GM11168 (cell line): ENCODE data around the gene BICD2.

Experiments used
- in situ Hi-C: fragments of 300-500 bp; cut with MboI; formaldehyde crosslinking; loops from one replicate; pipeline ENCODE4 v1.12.0; 2022; ENCODE audit warnings: low sequenced_read_pairs; ENCODE audit not compliant: unreplicated experiment

The BICD2 gene

DNA sequence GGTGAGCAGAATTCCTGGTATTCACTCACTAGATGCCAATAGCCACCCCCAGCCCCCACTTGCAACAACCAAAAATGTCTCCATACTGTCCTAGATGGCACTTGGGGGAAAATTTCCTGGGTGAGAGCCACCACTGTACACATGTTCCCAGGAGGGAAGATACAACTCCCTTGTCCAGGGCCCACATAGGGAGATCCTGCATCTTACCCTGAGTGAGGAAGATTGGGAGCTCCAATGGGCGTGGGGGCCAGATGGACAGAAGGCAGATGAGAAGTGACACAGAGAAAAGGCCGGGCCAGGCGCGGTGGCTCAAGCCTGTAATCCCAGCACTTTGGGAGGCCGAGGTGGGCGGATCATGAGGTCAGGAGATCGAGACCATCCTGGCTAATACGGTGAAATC is 82.4 kb downstream of the BICD2 start:
- in situ Hi-C loops: no loop called here

DNA sequence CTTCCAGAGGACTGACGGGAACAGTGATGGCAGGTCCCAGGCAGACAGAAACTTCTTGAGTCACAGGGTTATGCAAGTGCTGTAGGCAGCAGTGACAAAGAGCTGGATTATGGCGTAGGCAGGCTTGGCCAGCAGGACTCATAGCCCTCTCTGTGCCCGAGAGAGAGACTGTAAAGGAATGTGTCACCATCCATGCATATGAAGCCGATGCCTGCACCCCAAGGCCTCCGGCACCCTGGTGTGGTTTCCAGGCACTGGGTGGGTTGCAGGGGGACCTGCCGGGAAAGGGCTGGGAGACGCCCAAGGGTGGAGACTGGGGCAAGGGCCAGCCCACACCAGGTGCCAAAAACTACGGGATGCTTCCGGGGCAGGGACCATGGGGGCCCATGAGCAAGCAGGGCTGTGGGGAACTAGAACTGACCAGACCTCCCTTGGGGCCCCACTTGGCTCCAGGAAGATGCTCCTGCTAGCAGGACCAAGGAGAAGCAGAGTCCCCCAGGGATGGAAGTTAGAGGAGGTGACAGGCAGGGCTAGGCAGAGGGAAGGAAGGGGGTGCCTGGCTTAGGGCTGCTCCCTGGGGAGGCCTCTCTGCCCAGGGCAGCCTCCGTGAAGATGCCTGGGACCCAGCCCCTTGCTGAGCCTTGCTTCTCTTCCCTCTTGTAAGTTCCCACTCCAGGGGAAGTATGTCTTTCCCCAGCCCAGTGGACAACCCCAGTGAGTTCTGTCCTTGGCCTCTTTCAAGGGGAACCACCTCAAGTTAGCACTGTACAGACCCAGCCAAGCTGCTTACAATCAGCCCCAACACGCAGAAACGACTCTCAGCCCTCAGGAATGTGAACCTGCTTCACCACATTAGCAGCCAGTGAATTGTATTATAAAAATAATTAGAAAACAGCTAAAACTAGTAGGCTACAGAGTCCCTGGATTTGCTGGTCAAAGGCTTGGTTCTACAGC is 84.2 kb downstream of the BICD2 start:
- in situ Hi-C loops: no loop called here

DNA sequence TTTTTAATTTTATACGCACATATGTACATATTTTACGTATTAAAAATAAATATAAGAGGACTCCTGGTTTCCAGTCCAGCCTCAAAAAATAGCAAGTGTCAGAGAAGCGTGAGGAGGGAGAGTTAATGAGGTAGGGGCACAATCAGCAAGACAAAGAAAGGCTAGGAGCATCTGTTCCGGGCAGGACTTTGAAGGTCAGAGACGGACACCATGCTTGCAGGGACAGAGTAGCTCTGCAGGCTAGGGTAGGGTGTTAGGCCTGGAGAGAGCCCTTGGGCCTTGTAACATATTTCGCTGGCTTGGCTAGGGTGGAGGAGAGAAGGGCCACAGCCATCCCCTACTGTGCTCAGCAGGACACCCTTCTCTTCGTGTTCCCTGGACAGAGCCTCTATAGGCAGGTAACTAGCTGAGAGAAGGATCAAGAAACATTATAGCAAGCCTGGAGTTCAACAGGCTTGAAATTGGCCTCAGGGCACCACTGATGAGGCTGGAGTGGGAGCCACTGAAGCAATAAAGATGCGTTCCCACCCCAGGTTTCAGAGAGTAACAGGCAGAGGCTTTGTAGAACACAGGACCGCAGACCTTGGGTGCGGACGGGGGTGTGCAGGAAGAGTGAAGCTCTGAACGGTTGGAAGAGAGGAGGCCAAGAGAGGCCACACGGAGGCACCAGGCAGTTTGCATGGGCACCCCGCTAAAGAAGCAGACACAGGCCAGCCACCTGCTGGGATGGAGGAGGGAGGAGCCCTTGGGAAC is 85.0 kb downstream of the BICD2 start:
- in situ Hi-C loops: no loop called here

DNA sequence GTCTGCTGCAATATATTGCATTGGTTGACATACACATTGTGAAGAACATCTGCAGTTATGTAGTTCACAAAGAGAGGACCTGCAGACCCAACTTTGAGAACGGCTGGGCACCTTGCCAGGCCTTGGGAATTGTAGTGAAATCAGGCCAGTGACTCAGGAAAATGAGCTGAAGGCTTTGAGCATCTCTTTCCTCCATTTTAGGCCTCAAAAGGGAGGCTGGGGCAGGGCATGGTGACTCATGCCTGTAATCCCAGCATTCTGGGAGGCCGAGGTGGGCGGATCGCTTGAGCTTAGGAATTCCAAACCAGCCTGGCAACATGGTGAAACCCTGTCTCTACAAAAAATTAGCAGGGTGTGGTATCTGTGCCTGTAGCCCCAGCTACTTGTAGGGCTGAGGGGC is 93.3 kb downstream of the BICD2 start:
- in situ Hi-C loops: no loop called here

DNA sequence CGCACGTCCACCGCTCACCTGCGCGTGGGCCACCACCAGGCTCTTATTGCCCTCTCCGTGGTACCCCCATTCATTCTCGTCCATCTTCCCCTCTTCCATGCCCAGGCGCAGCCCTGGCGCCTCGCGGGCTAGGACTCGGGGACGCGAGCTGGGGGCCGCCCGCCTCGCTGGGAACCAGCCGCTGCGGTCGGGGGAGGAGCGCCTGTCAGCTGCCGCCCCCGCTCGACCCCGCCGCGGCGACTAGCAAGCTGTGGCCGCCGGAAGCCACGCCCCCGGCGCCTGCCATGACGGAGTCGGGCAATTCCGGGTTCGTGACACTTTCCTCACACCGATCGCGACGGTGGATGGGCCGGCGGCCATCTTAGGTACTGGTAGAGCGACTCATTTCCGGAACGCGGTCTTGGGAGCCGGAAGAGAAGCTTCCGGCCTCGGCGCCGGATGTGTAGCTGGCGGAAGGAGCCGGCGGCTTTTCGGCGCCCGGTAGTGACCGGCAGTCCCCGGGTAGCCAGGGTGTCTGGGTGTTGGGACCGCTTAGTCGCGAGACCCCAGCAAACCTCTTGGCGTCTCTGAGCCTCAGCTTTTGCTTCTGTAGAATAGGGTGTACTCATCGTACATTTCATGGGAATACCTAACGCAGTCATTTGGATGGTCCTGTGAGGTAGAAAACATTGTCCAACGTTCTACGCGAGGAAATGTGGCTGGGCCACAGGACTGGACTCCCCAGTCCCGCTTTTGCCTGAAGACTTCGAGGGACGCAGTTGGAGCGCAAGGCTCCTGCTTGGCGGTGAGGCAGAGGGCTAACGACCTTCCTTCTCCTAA is 94.5 kb downstream of the BICD2 start, which contains the start of gene IPPK:
IPPK (minus strand) TSS at position 242 of the 819 bp plus-strand sequence; CDS start at position 99, 143 bp downstream.
- in situ Hi-C loops: no loop called here

DNA sequence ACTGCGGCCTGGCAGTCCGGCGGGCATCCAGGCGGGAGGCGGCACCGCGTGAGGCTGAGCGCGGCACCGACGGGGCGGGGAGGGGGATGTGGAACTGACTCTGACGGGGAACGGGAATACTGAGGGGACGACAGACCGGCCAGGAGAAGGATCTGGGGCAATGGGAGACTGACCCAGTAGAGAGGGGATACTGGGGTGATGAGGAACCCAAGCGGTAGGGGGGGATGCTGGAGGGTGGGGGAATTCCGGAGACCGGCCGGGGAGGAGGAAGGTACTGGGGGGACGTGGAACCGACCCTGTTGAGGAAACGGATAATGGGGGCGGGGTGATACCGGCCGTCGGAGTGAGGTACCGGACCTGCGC is 95.1 kb downstream of the BICD2 start:
- in situ Hi-C loops: no loop called here

DNA sequence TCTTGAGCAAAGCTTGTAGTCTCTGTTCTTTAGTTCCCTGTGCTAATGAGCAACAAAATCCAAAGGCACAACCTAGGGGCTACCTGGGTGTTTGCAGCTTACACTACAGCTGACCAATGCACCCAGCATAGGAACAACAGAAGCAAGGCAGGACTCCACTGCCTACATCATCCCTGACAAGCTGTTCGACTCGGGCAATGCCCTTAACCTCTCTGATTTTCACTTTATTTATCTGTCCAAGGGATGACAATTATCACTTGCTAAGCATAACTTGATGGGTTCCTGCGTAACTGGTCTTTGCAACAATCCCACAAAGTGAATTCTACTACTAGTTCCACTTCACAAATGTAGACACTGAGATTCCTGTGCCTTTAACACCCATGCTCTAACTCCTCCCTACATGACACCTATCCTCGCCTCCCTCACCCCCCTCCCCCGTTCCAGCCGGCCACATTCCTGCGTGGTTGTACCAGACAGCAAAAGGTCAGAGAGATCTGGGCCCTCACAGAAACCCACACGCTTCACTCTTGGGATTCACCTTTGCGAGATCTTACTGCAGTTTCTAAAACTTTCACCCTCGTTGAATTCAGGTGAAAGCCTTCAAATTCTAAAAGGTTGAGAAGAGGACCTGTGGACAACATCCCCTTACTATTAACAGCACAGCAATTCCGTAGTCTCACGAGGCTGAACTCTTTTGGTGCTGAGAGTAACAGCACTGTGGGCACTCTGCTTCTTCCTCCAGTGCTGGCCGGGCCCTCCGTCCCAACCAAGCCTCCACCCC is 95.7 kb downstream of the BICD2 start:
- in situ Hi-C loops: no loop called here

DNA sequence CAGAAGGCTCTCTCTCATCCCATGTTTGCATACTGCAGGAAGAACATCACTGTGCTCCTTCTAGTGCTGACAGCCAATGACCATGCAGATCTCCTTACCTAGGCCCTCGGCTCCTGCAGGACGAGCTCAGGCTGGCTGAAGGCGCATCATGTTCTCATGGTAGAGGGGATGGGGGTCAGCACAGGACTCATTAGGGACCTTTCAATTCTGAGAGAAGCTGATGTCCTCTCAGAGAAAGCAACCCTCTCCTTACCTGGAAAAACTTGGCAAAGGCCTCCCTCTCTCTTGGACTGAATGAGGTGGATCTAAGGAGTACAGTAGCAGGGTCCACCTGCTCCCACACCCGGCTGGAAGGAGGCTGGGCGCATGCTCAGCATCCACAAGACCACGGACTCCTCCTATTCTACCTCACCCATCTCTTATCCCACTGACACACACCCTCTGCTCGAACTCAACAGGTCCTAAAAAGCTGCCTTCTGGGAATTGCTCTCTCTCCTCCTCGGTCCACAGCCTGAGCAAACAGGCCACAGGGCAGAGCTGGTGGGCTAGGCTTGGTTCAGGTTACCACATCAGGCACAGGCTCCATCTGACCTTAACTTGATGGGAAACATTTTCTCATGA is 97.6 kb downstream of the BICD2 start:
- in situ Hi-C loops: no loop called here

DNA sequence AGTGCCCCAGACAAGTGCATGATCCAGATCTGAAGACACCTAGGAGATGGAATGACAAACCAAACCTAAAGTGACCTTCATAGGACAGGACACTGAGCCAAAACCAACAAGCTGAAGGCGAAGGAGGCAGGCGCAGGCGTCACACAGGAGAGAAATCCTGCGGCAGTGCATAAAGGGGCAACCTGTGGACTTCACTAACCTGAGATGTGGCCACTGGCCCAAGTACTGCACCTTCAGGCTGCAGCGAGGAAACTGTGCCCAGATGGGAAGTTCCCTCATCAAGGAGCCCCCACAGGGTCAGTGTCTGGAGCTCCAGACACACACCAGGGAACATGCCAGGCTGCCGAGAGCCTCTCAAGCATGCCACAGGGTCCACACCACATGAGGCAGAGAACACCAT is 98.4 kb downstream of the BICD2 start:
- in situ Hi-C loops: no loop called here

DNA sequence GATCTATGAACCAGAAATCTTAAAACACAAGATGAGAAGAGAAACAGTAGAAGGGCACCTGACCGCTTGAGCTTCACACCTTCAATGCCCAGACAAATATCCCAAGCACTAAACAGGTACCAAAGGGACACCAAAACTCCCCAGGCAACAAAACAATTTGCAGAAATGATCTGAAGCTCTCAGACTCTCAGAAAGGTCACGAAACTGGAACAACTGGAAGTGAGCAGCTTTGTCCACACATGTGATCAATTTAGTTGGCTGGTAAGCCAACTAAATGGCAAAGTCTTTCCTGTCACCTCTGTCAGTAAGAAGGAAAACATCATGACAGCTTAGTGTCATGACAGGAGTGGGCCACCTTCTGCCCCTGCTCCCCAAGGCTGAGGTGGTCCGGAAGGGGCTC is 98.8 kb downstream of the BICD2 start:
- in situ Hi-C loops: no loop called here

DNA sequence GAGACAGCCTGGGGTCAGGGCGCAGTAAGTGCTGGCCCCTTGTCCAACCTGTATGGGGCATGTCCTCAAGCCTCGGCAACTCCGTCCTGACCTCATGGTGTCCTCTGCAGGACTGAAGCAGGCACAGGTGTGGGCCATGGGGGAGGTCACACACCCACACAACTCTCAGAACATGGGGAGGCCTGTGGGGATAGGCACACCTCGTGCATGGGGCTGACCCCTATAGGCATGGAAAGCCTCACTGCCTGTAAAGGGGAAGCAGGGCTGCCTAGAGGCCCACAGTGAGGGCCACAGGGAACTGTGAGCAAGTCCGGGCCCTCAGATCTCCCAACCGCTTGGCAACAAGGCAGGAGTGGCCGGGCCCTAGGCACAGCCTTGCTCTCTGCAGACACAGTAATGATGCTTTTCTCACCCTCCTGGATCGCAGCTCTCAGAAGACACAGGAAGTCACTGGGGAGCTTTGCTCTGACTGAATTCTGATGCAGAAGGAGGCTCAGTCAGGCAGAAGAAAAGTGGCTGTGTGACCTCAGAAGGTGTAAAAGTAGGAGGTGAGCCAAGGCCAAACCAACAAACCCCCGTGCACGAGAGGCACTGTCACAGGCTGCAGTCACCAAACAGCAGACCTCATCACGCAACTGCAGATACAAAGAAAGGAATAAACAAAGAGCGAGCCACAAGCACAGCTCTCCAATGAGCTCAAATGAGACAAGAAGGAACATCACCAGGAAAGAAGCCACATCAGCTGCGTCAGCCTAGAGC is 100.1 kb downstream of the BICD2 start:
- in situ Hi-C loops: no loop called here

DNA sequence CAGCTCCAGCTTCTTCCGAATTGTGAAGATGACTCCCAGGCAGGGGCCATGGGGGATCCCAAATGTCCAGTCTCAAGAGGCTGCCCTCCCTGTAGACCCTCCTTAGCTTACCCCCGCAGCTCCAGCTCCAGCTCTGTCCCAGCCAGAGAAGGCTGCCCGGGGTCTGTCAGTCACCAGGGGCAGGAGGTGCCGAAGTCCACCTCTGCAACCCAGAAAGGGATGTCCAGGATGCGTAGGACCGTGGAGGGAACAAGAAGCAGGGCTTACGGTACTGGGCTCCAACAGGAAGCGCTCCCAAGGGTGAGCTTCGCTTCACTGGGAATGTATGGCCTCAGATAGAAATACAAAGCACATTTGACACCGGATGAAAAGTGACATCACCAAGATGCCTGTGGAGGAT is 100.7 kb downstream of the BICD2 start:
- in situ Hi-C loops: no loop called here

DNA sequence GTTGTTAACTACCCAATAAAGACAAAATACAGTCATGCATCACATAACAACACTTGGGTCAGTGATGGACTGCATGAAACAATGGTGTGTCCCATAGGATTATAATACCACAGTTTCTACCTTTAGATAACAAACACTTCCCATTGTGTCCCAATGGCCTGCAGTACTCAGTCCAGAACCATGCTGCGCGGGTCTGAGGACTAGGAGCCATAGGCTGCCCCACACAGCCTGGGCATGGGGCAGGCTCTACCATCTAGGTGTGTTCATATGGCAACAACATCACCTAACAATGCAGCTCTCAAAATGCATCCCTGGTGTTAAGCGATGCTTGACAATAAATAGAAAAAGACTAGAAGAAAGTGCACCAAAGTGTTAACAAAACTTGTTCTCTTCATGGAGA is 101.5 kb downstream of the BICD2 start:
- in situ Hi-C loops: no loop called here

DNA sequence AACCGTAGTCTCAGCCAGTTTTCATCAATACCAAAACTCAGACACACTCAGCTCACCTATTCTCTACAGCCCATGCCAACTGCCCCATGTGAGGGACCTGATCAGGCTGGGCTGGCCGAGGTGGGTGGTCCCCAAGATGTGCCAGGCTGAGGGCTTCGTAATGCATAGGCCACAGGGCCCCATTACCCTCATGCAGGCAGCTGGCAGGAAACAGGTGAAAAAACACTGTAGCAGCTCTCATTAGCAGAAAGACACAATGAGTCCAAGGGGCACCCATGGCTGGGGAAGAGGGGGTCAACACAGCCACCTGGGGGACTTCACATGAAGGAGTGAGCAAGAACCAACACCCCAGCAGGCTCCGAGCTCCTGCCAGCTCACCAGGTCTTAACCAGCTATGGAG is 102.9 kb downstream of the BICD2 start:
- in situ Hi-C loops: no loop called here
